Hematopoietic multipotent progenitor cell treated with erythropoietin and hydrocortisone succinate and interleukin-3 and kit ligand, for 8 days (in vitro differentiated cells): ENCODE data around the gene CARM1.
"Not testable (repeated sequence)": the region's sequence is repeated elsewhere in the genome, so short reads cannot be mapped to it uniquely, and the experiment has no call there.

Source experiments
- DNase-seq: peaks from one replicate; pipeline ENCODE4 v3.0.0-alpha.2; 2015

CARM1 gene

DNA sequence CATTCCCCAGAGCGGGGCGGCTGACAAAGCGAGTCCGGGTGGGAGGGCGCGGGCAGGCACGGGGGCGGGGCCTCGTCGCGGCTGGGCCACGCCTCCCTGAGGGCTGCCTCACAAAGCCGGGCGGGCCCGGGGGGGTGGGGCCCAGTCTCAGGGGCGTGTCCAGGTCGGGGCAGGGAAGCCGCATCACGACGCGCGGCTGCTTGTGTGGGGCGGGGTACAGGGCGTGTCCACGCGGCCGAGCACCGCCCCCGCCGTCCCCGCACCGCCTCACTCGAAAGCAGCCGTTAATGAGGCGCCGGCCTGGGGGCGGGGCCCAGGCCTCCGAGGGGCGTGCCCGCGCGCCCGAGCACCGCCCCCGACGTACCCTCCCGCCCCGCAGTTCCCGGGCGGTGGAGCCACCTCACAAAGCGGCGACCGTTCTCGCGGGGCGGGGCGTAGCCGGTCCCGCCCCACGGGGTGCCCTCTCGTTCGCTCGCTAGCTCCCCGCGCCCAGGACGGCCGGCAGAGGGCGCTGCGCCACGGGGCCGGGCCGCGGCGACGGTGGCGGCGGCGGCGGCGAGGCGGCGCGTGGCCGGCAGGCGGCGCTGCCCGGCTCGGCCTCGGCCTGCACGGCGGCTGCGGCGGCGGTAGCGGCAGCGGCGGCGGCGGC is at the start of gene CARM1:
Gene CARM1, plus strand, starts transcription at position 599 of the 649 bp plus-strand sequence. CDS start 150 bp downstream, outside the sequence.
- peak; percentile 95 for DNase-seq

DNA sequence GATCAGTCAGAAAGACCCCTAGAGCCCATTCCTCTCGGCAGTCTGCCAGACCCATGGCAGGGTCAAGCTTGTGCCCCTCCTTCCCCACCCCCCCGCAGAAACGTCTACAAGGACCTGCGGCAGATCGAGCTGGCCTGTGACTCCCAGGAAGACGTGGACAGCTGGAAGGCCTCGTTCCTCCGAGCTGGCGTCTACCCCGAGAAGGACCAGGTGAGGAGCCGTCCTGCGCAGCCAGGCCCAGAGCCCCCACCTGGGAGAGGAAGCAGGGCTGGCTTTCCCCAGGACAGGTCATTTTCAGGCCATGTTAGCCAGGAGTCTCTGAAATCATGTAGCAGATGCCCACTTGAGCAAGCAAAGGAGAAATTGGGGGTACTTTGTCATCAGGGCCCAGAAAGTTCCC is 47.7 kb upstream of the CARM1 start:
- no peak for DNase-seq

DNA sequence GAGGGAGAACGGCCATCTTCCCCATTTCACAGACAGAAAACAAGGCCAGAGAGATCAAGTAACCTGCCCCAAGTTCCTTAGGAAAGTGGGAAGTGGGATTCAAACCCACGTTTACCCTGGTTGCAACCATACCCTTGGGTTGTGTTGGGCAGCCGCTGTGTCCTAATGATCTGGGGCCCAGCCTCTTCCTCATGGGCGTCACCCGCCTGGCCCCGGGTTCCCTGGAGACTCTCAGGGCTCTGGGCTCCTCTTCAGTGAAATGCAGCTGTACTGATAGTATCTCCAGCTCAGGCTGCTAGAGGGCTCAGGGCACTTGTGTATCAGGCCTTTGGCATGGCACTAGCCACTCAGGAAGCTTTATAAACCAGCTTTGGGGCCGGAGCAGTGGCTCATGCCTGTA is 45.1 kb upstream of the CARM1 start:
- peak; percentile 75 for DNase-seq

DNA sequence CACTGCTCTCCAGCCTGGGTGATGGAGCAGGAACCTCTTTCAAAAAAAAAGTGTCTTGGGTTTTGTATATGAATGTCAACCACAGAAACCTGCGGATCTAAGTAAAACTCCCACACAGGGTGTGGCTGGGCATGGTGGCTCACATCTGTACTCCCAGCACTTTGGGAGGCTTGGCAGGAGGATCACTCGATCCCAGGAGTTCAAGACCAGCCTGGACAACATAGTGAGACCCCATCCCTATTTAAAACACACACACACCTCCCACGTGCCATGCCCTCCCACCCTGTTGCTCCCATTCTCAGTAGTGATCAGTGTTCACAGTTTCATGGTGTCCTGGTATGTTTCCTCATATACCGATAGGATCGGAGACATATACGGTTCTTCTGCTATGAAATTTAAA is 44.5 kb upstream of the CARM1 start:
- no peak for DNase-seq

DNA sequence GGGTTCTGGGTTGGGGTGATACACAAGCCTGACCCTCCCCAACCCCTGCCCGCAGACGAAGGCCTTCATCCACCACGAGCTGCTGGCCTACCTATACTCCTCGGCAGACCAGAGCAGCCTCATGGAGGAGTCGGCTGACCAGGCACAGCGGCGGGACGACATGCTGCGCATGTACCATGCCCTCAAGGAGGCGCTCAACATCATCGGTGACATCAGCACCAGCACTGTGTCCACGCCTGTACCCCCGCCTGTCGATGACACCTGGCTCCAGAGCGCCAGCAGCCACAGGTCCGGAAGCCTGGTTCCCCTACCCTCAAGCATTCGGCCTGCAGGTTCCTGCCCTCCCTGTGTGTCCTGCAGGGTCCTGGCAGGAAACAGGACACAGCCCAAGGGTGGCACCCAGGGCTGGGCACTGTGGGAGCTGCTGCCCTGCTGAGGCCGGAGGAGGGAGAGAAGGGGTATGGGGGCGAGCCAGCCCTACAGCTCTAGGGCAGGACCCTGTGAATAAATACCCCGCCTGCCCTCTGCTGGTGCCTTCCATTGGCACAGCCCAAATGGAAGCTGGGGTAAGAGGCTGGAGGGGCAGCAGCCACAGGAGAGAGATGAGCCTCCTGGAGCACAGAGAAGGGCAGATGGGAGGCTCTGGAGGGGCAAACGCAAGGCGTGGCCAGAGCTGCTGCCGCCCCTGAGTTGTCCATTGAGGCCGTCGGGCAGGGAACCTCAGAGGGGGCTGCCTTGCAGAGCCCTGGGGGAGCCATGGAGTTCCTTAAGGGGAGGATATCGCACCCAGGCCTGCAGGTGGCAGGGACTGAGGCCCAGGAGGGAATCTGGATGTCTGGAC is 42.2 kb upstream of the CARM1 start:
- DNase-seq = peak; percentile 43

DNA sequence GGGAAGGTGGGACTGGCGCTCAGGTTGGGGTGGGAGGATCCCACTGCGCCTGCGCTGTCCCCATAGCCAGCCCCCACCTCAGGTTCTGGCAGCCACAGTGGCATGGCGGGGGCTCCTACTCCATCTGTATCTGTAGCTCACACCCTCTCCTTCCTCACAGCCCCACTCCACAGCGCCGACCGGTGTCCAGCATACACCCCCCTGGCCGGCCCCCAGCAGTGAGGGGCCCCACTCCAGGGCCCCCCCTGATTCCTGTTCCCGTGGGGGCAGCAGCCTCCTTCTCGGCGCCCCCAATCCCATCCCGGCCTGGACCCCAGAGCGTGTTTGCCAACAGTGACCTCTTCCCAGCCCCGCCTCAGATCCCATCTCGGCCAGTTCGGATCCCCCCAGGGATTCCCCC is 41.4 kb upstream of the CARM1 start:
- DNase-seq = no peak

DNA sequence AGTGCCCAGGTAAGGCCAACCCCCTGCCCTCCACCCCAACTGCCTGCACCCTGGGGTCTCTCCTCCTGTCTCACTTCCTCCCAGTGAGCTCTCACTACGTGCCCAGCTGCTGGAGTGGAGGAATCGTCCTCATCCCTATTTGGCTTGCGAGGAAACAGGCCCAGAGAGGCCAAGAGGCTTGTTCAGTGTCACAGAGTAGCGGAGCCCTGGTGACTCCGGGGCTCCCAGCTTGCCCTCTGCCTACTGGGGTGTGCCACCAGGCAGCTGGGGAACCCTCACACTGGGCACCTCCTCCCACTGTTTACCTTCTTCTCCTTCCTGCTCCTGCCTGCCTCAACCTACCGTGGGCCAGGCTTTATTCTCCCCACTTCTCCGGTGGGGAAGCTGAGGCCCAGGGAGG is 41.0 kb upstream of the CARM1 start:
- DNase-seq = no peak

DNA sequence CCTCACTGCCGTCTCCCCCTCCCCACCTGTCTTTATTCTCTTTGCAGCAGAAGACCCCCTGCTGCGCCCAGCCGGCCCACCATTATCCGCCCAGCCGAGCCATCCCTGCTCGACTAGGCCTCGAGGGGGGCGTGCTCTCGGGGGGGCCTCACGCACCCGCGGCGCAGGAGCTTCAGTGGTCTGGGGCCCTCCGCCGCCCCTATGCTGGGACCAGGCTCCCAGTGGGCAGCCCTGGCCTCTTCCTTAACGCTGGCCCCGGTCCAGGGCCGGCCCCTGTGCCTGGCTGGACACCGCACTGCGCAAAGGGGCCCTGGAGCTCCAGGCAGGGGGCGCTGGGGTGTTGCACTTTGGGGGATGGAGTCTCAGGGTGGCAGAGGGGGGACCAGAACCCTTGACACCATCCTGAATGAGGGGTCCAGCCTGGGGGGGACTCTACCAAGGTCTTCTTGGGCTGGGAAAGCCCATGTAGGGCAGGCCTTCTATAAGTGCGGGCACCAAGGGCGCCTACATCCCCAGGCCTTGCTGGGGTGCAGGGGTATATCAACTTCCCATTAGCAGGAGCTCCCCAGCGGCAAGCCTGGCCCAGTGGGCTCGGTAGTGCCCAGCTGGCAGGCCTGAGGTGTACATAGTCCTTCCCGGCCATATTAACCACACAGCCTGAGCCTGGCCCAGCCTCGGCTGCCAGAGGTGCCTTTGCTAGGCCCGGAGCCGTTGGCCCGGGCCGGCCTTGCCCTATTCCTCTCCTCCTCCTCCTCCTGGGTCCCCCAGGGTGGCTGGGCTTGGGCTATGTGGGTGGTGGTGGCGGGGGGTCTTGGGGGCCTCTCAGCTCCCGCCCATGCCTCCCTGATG is 40.2 kb upstream of the CARM1 start:
- no peak for DNase-seq

DNA sequence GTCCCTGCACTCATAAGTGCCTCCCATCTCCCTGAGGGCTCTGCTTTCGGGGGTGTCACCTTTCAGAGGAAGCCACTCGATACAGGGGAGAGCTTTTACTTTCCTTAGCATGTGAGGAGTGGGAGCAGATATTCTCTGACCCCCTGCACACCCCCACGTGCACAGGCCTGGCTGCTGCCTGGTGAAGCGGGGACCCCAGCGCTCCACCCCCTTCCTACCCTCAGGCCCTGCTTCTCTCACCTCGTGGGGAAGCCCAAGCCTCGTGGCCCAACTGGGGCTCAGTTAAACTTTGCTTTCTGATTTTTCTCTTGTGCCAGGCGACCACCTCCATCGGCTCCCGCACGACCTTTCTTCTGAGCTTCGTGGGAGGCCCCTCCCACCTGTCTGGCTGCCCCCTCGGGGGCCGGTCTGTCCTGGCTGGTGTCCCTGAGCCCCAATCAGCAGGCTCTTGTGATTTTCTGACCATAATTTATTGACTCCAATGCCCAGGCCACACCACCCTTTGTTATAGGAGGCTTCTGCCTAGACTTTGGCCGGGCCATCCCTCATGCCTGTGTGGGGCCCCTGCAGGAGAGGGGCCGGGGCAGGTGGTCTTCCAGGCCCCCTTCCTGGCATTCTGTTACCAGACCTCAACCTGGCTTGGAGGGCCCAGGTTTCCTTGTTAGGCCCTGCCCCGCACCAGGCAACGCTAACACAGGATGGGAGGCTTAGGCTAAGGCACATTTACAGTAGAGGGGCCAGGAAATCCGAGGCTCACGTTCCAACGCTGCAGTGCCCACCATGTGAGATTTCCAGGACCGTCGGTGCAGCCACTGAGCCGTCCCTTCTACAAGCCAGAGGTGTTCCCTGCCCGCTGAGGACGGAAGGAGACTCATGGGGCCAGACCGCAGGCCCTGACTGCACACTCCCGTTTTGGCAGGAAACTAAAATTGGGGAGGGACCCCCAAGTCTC is 39.1 kb upstream of the CARM1 start:
- no peak for DNase-seq

DNA sequence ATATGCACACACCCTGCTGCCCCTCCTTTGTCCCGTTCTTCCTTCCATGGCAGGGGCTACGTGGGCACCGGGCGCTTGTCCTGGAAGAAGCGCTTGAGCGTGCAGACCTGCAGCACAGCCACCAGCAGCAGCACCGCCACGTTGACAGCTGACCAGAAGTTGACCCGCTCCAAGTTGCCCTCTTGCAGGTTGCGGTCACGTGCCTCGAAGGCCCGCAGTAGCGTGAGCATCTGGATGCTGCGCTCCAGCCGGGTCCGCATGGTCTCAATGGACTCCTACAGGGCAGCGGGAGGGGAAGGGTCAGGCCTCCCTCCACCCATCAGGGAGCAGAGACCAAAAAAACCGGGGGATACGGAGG is 38.4 kb upstream of the CARM1 start:
- DNase-seq = no peak

DNA sequence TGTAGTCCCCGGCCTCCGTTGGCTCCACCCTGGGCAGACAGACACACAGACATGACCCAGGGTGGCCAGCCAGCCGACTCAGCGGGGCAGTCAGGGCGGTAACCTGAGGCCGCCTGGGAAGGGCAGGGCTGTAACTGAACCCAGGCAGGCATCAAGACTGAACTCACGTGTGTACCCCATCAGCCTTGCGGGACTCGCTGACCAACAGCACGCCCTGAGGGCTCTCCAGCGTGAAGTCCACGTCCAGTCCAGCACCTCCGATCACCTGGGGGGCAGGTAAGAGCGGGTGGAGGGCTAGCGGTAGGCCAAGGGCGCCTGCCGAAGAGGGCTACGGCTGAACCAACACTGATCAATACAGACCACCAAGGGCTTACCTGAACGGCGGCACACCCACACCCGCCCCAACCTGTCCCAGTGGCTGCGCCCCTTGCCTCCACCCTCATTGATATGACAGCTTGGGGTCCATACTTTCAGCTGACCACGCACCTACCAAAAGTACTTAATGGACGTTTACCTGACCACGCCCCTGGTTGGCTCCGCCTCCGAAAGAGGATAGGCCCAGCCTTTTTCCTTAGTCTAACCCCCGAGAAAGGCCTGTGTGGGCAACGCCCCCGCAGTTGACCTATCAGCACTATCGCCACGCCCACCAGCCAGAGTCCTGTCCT is 36.1 kb upstream of the CARM1 start:
- no peak for DNase-seq

DNA sequence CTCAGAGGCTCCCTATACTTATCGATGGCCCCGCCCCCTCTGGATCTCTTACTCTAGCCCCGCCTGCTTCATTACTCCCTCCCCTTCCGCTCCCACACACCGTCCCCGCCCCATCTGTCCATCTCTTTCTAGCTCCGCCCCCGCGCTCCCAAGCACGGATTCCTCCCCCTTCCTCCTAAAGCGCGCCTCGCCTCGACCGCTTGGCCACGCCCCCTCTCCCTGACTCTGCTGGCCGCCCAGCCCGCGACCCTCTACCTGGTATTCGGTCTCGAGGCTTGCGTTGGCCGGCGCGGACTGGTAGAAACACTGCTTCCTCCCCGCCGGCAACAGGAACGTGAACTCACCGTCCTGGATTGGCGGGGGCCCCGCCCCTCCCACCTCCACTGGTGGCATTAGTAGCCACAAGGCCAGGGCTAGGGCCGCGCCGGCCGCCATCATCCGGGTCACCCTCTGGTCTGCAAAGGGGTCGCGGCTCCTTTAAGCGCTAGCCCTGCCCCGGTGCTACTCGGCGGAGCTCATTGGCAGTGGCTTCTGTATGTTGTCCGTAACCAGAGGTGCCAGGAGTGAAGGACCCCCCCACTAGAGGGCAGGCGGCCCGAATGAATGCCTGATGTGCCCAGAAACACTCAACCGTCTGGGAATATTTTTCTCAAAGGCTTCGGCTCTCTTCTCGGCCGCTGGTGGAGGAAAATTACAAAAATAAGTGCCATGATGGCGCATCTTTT is 35.4 kb upstream of the CARM1 start, which contains the start of gene TMED1:
Gene TMED1, minus strand, starts transcription at position 459 of the 725 bp plus-strand sequence. Its CDS starts 21 bp downstream, at position 438.
- DNase-seq = peak; percentile 100

DNA sequence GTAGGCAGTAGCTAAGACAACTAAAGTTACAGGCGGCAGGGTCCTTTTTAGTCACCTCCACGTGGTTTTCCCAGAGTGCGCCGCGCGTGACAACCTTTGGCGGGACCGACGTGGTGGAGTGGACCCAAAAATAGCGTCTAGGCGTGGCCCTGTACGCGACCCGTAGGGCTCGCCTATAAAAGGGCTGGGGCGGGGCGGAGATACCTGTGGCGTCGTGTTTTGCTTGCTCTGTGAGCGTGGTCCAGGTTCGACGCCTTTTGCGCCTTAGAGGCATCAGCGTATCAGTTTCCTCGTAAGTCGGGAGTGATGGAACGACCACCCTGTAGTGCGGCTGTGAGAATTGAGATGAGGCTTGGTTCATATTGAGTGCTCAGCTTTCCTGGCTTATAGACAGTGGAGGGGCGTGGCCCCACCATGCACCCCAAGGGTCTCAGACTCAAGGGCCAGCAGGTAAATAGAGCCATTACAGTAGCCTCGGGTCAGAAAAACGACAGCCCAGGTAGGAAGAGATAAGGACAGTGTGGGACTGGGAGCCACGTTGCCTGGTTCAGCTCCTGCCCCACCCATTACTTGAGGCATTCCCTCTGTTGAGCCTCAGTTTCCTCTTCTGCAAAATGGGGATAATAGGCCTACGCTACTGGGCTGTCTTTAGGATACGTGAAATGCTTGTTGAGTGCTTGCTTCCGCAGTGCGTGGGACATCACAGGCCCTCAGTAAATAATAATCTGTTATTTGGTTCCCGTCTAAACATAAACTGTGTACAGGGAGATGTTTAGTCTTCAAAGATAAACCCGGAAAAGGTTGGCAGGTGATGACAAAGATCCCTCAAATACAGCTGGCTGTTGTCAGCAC is 34.6 kb upstream of the CARM1 start:
- DNase-seq = peak; percentile 93

DNA sequence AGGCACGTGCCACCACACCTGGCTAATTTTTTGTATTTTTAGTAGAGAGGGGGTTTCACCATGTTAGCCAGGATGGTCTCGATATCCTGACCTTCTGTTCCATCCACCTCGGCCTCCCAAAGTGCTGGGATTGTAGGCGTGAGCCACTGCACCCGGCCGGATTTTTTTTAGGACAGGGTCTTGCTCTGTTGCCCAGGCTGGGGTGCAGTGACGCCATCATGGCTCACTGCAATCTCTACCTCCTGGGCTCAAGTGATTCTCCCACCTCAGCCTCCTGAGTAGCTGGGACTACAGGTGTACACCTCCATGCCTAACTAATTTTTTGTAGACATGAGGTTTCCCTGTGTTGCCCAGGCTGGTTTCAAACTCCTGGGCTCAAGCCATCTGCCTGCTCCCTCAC is 33.7 kb upstream of the CARM1 start:
- DNase-seq = not testable (repeated sequence)

DNA sequence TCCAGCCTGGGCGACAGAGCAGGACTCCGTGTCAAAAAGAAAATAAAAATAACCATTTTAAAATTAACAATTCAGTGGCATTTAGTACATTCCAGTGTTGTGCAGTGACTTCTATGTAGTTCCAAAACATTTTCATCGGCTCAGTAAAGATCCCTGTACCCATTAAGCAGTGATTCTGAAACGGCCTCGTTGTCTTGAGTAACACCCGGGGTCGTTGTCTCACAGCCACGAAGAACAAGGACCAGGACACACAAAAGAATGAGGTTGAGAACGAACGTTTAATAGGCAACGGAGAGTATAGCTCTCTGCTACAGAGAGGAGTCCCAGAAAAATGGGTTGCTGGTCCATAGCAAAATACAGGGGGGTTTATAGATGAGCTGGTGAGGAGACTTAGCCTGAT is 33.0 kb upstream of the CARM1 start:
- DNase-seq = peak; percentile 22

DNA sequence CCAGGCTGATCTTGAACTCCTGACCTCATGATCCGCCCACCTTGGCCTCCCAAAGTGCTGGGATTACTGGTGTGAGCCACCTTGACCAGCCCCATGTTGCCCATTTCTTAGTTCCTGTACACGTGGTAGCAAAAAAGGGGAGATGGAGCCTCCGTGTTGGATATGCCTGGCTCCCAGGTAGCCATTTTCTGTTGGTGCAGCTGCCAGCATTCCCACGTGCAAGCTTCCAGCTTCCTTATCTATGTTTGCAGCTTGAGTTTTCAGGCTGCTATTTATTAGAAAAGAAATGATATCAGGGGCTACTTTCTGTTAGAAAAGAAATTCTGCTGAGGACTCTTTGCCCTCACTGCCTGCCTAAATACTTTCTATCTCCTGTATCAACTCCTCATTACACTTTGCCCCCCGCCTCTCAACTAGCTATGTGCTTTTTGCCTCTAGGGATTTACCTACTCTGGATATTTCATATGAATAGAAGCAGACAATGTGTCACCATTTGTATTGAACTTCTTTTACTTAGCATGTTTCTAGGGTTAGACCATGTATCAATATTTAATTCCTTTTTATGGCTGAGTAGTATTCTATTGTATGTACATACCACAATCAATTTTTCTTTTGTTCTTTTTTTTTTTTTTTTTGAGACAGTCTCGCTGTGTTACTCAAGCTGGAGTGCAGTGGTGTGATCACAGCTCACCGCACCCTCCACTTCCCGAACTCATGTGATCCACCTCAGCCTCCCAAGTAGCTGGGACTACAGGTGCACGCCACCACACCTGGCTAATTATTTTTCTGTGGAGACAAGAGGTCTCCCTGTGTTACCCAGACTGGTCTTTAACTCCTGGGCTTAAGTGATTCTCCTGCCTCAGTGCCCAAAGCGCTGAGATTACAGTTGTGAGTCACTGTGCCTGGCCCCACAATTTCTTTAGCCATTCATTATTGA is 32.0 kb upstream of the CARM1 start:
- peak; percentile 95 for DNase-seq

DNA sequence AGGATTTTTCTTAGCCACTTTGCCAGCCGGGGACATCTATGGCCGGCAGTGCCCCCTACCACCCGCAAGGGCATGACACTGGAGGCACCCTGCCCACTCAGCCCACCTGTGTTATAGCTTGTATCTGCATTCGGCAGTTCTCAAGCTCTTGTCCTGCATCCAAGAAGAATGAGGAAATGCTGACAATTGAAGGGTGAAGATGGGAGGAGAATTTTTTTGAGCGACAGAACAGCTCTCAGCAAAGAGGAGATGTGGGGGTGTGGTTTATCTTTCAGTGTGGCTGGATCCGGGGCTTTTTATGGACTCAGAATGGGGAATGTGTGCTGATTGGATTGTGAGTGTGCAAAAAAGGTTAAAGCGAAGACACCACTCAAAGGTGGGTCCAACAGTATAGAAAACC is 28.6 kb upstream of the CARM1 start:
- DNase-seq = no peak

DNA sequence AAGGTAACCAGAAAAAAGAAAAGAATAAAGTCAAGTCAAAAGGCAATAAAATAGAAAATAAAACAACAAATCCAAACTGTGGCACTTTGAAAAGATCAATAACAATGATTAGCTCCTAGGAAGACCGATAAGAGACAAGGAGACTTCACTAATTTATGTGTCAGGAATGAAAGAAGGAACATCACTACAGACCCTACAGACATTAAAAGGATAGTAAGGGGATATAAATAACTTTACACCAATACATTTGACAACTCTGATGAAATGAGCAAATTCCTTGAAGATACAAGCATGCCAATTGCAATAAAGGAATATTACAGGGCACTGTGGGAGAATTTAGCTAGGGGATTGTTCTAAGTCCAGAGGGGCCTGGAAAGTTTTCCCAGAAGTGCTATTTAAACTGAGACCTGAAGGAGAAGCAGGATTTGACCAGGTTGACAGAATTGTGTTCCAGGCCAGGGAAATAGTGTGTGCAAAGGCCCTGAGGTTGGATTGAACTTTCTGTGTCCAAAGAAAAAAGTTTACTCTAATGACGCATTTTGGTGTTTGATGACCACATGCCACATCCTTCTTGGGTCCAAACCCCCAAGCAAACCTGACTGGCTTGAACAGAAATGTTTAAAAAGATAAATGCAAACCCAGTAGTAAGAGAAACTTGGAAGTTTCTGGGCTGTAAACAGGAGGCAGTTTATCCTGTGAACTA is 24.7 kb upstream of the CARM1 start:
- DNase-seq = no peak
